SIG-M5 treated with dmso at 0.1 percent for 504 hours (cell line): Measurements from ENCODE around the gene OGDH.
A peak's percentile ranks its signal among the peaks of the same experiment; 100 is the strongest.
"Not testable (repeated sequence)": the region's sequence is repeated elsewhere in the genome, so short reads cannot be mapped to it uniquely, and the experiment has no call there.

Experiments used
- DNase-seq: peaks from one replicate; lab custom pipeline; 2025; ENCODE audit not compliant: unreplicated experiment; lab: John Stamatoyannopoulos, UW

The OGDH gene

DNA sequence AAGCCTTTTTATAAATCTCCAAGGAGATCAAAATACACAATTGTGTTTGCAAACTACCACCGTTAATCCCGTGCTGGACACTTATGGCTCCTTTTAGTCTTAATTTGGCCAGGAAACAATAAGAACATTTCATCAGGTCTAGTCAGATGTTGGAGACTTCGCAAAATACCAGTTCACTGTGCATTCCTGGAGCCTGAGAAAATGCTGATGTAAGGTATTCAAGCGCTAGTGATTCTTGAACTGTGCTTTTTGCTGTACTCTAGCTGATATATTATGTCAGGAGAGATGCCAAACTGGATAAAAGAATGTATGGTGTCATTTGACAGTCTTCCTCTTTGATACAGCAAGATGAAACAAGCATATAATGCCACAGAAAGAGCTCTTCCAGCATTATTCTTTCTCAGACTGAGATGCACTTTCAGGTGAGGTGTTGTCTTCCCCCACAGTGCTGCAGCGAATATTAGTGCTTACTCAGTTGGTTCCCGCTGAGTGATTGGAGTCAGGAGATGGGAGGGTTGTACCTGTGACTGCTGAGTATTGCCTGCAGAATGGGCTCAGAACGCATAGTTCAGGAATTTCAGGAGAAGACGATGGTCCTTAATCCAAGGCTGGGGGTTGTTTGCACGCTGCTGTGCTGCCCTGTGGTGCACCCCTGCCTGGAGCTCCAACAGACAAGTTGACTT lies 59.2 kb downstream of the OGDH start:
- no peak for DNase-seq

DNA sequence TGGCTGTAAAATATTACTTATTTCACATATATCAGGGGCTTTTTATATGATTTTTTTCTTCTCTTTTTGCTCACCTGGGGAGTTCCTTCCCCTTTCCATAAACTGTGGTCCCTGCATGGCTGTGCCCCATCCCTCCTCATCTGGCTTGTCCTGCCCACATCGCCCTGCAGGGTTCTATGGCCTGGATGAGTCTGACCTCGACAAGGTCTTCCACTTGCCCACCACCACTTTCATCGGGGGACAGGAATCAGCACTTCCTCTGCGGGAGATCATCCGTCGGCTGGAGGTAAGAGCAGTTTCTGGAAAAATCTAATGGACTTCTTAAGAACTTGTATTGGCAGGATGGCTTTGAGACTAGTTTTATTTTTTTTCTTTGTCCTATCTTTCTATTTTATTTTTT lies 60.1 kb downstream of the OGDH start:
- DNase-seq = no peak

DNA sequence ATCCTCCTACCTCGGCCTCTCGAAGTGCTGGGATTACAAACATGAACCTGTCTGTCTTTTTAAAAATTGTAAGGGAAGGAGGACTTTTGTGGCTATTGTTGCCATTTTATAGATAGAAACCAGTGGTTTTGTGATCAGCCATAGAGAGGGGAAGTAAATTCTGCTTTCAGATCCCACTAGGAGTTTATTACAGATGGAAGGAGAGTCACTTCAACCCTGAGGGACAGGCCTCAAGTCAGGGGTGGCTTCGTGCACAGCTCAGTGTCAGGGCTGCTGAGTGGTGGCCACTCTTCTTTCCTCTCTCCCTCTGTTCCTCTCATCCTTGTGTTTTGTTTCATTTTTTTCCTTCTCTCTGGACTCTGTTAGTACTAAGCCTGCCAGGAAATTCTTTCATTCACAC lies 60.8 kb downstream of the OGDH start:
- DNase-seq = peak; percentile 55

DNA sequence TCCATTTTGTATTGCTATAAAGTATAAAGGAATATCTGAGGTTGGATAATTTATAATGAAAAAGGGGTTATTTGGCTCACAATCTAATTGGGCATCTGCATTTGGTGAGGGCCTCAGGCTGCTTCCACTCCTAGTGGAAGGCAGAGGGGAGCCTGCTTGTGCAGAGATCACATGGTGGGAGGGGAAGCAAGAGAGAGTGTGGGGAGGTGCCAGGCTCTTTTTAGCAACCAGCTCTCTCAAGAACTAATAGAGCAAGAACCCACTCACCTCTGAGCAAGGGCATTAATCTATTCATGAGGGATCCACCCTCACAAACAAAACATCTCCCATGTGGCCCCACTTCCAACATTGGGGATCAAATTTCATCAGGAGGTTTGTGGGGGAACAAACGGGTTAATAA lies 64.6 kb downstream of the OGDH start:
- DNase-seq = no peak

DNA sequence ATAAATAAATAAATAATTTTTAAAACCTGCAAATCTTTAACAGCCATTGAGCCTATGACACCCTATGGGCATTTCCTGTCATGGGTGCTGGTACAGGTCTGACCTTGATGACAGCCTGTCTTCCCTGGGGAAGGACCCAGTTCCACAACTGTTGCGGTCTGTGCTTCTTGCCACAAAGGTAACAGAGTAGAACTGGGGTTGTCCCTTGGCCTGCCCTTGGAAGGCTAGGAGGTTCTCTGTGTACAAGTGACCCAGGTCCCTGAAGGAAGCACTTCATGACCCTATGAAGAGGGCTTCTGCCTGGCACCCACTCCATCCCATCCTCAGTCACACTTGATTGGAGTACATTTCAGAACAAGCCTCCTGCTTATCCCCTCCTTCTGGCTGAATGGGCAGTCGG lies 66.9 kb downstream of the OGDH start:
- DNase-seq = no peak

DNA sequence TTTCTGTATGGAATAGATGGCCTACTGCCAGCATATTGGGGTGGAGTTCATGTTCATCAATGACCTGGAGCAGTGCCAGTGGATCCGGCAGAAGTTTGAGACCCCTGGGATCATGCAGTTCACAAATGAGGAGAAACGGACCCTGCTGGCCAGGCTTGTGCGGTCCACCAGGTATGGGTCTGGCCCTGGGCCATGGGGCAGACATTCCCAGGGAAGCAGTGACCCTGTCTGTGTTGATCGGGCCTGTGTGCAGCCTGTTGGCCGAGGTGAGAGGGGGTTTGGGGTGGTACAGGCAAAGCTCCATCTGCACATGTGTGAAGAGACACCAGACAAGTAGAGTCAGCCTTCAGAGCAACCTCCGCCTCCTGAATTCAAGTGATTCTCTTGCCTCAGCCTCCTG lies 67.3 kb downstream of the OGDH start:
- no peak for DNase-seq

DNA sequence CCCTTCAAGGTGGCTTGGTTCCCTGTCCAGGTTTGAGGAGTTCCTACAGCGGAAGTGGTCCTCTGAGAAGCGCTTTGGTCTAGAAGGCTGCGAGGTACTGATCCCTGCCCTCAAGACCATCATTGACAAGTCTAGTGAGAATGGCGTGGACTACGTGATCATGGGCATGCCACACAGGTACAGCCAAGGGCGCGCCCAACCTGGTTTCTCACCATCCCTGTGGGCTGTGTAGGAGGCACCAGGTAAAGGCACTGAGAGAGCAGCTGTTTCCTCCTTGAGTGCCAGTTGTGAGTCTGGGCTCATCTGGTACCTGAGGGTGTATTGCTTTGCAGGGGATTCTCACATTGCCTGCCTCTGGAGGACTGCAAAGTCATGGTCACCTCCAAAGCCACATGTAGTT lies 68.0 kb downstream of the OGDH start:
- DNase-seq = no peak

DNA sequence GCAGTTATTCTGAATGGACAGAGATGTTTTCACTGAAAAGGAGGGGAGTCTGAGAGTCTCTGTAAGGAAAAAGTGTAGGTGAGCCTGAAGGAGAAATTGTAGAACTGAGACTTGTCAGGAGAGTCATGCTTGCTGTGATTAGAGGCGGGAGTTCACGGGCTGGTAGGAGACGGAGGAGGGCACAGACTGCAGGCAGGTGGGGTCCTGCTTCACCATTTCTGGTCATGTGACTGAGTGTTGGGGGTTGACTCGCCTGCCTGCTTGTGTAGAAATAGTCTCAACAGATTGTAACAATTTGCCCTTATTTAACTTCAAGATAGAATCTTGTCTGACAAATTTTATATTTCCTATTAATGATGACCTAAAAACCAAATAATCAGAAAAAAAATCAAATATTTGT lies 70.3 kb downstream of the OGDH start:
- DNase-seq = no peak

DNA sequence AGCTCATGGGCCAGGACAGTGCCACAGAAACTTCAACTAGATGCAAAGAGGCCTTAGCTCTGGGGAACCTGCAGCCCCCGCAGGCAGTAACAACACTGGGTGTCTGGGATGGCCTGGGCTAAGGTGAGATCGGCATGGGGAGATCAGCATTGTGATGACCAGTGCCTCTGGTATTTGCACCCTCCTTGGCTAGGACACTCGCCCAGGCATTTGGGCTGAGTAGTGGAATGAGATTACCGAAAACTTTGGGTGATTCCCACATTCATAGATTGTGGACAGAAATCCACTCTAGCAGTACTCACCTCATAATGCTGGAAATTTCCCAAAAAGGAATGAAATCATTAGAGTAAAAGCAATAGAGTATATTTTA lies 71.7 kb downstream of the OGDH start:
- DNase-seq = no peak

DNA sequence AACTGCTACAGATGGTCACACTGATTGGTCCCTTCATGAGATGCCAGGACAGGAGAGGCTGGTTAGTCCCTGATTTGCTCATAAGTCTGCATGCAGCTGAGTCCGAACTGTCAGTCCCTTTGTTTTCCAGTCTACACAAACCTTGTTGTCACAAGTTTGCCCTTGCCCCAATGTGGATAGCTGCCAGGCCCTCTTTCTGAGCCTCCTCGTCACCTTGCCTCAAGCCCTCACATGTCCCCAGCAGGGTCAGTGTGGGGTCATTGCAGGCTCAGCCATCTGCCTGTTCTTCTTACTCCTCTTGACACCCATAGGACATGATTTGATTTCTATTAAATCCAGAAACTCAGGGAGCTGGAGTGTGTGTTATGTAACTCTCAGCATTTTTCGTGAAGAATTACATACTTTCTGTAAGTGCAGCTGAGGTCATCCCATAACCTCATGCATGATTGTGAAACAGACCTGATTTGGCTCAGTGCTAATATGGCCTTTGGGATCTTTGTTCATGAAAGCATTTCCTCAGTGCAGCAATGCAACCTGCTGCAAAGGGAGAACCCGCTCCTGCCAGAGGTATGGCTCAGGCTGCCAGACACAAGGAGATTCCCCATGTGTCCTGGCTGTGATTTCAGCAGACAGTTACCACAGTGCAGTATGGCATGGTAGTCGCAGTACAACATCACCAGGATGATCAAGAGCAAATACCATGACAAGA lies 72.2 kb downstream of the OGDH start:
- peak; percentile 2 for DNase-seq

DNA sequence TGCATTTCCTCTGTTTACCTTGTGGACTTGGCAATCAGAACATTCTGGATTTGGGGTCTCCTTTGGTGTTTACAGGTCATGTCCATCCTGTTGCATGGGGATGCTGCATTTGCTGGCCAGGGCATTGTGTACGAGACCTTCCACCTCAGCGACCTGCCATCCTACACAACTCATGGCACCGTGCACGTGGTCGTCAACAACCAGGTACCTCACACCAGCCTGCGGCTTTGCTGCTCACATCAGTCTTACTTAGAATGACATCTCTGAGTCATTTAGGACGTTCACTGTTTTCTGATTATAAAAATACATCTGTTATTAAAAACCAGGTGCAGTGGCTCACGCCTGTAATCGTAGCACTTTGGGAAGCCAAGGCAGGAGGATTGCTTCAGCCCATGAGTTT lies 75.2 kb downstream of the OGDH start:
- no peak for DNase-seq

DNA sequence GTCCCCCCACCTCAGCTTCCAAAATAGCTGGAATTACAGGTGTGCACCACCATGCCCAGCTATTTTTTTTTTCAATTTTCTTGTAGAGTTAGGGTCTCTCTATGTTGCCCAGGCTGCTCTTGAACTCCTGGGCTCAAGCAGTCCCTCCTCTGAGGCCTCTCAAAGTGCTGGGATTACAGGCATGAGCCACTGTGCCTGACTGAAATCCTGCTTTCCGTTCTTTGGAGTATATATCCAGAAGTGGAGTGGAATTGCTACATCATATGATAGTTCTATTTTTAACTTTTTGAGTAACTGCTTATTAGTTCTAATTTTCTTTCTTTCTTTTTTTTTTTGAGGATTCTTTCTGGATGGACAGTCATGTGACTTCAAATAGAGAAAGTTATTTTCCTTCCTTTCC lies 79.3 kb downstream of the OGDH start:
- DNase-seq = no peak

DNA sequence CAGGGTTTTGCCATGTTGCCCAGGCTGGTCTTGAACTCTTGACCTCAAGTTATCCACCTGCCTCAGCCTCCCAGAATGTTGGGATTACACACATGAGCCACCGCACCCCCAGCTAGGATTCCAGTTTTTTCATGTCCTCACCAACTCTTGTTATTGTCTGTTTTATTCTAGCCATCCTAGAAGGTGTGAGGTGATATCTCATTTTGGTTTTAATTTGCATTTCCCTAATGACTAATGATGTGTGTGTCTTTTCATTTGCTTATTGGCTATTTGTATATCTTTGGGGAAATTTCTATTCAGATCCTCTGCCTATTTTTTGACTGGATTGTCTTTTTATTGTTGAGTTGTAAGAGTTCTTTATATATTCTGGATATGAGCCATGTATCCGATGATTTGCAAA lies 83.0 kb downstream of the OGDH start:
- no peak for DNase-seq

DNA sequence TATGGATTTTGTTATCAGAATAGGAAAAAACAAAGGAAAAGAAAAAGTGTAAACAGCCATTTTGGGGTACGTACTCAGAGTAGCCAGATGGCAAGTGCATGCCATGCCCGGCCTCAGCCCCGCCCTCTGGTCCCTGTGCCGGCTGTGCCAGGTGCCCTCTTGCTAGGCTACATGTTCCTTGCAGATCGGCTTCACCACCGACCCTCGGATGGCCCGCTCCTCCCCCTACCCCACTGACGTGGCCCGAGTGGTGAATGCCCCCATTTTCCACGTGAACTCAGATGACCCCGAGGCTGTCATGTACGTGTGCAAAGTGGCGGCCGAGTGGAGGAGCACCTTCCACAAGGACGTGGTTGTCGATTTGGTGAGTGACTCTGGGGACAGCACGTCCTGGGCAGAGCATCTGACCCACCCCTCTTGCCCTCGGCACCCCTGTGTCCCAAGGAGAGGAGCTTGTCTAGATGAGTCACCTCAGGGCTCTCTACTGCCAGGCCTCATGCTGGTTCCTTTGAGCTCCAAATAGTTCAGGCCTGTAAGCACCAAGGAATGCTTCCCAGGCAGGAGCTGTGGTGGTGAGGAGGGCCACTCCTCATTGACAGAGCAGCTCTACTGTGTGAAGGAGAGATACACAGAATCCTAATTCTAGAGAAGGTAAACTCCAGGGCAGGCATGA lies 87.3 kb downstream of the OGDH start:
- DNase-seq = no peak

DNA sequence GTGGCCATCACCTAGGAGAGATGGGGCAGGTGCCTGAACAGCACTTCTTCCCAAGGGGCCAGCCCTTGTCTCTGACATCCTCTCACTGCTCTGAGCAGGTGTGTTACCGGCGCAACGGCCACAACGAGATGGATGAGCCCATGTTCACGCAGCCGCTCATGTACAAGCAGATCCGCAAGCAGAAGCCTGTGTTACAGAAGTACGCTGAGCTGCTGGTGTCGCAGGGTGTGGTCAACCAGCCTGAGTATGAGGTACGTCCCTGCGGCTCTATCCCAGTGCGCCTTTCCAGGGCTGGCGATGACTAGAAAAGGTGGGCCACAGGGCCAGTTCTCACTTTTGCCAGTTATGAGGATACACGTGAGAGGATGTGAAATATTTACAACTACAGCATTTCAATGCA lies 87.9 kb downstream of the OGDH start:
- no peak for DNase-seq

DNA sequence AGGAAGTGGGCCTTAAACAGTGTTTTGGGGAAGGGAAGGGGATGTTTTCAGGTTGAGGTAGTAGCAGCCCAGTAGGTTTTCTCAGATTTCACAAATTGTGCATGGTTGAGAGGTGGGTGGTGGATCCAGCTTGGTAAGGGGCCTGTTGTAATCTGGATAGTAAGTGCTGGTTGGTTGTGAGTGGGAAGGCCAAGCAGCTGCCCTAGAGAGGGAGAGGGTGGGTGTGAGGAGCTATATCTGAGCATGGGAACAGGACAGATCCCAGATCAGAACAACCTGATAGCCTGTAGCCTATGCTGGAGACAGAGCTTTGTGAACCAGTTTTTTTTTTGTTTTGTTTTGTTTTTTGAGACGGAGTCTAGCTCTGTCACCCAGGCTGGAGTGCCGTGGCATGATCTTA lies 88.3 kb downstream of the OGDH start:
- DNase-seq = no peak

DNA sequence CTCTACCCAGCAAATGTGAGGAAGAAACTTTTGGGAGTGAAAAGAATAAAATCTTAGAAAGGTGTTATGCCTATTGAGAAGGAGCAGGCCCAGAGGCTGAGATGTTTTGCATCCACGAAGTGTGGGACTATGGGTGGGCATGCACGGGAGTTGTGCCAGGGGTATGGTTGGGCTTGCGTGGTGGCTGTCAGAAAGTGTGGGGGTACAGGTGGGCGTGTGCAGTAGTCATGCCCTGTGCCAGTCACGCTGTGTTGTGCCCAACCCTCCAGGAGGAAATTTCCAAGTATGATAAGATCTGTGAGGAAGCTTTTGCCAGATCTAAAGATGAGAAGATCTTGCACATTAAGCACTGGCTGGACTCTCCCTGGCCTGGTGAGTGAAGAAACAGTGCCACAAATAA lies 89.3 kb downstream of the OGDH start:
- DNase-seq = no peak

DNA sequence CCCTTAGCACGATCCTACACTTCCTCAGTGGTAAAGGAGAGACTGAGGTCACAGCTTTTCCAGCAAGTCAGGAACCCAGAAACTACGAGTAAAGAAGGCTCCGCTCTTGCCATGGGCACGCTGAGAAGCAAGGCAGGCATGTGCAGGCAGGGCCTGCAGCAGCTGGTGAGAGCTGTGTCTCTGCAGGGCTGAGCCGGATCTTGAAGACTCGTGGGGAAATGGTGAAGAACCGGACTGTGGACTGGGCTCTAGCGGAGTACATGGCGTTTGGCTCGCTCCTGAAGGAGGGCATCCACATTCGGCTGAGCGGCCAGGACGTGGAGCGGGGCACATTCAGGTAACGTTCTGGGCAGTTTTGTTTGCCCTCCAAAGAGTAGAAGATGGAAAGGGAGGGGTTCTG lies 90.3 kb downstream of the OGDH start:
- no peak for DNase-seq

DNA sequence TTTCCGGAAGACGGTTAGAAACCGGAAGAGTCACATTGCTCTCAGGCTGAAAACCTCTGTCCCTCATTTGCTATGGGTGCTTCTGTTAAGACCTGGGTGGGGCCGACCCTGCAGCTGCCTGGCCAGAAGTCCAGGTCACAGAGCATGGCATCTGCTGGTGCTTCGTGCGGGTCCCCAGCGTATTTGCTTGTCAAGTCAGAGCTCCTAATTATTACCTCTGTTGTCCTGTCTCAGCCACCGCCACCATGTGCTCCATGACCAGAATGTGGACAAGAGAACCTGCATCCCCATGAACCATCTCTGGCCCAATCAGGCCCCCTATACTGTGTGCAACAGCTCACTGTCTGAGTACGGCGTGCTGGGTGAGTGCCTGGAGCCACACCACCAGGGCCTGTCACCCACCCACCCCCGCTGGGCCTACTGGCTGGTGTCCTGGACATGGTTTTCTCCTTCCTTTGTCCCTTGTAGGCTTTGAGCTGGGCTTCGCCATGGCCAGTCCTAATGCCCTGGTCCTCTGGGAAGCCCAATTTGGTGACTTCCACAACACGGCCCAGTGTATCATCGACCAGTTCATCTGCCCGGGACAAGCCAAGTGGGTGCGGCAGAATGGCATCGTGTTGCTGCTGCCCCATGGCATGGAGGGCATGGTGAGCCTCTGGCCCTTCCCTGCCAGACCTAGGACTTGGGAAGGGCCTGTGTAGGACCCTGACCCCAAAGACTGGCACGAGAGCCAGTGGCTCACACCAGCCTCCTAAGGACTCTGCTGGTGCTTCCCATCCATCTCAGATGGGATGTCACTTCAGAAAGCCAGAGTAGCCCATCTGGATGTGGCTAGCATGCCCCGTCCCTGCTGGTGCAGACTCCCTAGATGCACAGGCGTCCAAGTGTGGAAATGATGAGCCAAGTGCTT lies 91.0 kb downstream of the OGDH start:
- no peak for DNase-seq

DNA sequence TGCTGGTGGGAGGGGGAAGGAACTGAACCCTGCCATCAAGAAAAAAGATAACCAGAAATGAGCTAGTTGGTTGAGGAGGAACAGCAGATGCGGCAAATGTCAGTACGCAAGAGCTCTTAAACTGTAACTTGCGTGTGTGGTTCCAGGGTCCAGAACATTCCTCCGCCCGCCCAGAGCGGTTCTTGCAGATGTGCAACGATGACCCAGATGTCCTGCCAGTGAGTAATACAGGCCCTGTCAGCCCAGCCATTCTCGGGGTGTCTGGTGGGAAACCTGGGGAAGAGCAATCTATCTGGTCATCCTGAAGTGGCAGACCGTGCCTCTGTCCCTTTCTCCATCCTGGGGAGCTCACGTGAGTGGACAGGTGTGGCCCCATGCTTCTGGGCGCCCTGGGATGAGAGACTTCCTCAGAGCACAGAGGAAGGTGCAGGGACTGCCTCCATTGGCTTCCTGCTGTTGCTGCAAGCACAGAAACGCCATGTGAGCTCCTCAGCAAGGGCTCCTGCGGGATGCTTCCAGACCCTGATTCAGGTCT lies 91.7 kb downstream of the OGDH start:
- DNase-seq = no peak

DNA sequence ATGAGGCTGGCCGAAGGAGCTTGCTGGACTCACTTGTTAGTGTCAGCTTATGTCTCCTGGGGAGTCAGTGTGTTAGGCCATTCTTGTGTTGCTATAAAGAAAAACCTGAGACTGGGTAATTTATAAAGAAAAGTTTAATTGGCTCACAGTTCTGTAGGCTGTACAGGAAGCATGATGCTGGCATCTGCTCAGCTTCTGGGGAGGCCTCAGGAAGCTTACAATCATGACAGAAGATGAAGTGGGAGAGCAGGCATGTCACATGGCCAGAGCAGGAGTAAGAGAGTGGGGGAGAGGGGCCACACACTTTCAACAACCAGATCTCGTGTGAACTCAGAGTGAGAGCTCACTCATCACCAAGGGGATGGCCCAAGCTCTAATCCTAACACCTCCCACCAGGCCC lies 93.2 kb downstream of the OGDH start:
- DNase-seq = not testable (repeated sequence)
